ENCODE data around the gene ZNF516.
"Not testable (repeated sequence)": the region's sequence is repeated elsewhere in the genome, so short reads cannot be mapped to it uniquely, and the experiment has no call there.

ZNF516 gene, protein sequence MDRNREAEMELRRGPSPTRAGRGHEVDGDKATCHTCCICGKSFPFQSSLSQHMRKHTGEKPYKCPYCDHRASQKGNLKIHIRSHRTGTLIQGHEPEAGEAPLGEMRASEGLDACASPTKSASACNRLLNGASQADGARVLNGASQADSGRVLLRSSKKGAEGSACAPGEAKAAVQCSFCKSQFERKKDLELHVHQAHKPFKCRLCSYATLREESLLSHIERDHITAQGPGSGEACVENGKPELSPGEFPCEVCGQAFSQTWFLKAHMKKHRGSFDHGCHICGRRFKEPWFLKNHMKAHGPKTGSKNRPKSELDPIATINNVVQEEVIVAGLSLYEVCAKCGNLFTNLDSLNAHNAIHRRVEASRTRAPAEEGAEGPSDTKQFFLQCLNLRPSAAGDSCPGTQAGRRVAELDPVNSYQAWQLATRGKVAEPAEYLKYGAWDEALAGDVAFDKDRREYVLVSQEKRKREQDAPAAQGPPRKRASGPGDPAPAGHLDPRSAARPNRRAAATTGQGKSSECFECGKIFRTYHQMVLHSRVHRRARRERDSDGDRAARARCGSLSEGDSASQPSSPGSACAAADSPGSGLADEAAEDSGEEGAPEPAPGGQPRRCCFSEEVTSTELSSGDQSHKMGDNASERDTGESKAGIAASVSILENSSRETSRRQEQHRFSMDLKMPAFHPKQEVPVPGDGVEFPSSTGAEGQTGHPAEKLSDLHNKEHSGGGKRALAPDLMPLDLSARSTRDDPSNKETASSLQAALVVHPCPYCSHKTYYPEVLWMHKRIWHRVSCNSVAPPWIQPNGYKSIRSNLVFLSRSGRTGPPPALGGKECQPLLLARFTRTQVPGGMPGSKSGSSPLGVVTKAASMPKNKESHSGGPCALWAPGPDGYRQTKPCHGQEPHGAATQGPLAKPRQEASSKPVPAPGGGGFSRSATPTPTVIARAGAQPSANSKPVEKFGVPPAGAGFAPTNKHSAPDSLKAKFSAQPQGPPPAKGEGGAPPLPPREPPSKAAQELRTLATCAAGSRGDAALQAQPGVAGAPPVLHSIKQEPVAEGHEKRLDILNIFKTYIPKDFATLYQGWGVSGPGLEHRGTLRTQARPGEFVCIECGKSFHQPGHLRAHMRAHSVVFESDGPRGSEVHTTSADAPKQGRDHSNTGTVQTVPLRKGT

GRCh38 chr18:76495006-76495370 lies at the start of gene ZNF516:
ZNF516 (minus strand) TSS chr18:76495242; CDS start chr18:76443054, 52,188 bp downstream.
- peak within 1 kb of the TSS; percentile 83 for H3K4me3 ChIP-seq (ENCODE audit: low read depth, low read length)
- TF ChIP-seq, protein P1, sequence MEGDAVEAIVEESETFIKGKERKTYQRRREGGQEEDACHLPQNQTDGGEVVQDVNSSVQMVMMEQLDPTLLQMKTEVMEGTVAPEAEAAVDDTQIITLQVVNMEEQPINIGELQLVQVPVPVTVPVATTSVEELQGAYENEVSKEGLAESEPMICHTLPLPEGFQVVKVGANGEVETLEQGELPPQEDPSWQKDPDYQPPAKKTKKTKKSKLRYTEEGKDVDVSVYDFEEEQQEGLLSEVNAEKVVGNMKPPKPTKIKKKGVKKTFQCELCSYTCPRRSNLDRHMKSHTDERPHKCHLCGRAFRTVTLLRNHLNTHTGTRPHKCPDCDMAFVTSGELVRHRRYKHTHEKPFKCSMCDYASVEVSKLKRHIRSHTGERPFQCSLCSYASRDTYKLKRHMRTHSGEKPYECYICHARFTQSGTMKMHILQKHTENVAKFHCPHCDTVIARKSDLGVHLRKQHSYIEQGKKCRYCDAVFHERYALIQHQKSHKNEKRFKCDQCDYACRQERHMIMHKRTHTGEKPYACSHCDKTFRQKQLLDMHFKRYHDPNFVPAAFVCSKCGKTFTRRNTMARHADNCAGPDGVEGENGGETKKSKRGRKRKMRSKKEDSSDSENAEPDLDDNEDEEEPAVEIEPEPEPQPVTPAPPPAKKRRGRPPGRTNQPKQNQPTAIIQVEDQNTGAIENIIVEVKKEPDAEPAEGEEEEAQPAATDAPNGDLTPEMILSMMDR (IDR thresholded peaks at IDR 0.05; ENCODE audit: low read depth, low read length), result no peak

GRCh38 chr18:76538846-76539245 lies 43.8 kb upstream of the ZNF516 start:
- H3K4me3 ChIP-seq (ENCODE audit: low read depth, low read length), result no peak overlapping the region
- TF ChIP-seq, protein P1 (IDR thresholded peaks at IDR 0.05; ENCODE audit: low read depth, low read length), result no peak

- TF ChIP-seq, protein P1 (IDR thresholded peaks at IDR 0.05; ENCODE audit: low read depth, low read length), result no peak
- no peak overlapping the region for H3K4me3 ChIP-seq (ENCODE audit: low read depth, low read length)
Measured at GRCh38 chr18:76537621-76538020, 42.6 kb upstream of the ZNF516 start.

DNA sequence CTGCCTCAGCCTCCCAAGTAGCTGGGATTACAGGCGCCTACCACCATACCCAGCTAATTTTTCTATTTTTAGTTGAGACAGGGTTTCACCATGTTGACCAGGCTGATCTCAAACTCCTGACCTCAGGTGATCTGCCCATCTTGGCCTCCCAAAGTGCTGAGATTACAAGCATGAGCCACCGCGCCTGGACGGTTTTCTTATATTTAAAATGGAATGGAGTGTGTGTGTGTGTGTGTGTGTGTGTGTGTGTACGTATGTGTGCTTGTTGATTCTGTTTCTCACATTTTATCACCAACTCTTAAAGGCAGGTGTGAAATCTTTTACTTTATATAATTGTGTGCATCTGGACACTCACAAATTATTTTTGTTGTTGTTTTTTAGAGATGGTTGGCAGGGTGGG lies 41.6 kb upstream of the ZNF516 start:
- H3K4me3 ChIP-seq (ENCODE audit: low read depth, low read length), result not testable (repeated sequence)

GRCh38 chr18:76532875-76533274 lies 37.8 kb upstream of the ZNF516 start:
- no peak overlapping the region for H3K4me3 ChIP-seq (ENCODE audit: low read depth, low read length)
- TF ChIP-seq, protein P1 (IDR thresholded peaks at IDR 0.05; ENCODE audit: low read depth, low read length), result no peak

GRCh38 chr18:76530846-76531245 lies 35.8 kb upstream of the ZNF516 start:
- no peak overlapping the region for H3K4me3 ChIP-seq (ENCODE audit: low read depth, low read length)
- TF ChIP-seq, protein P1 (IDR thresholded peaks at IDR 0.05; ENCODE audit: low read depth, low read length), result no peak

GRCh38 chr18:76530391-76530790 lies 35.3 kb upstream of the ZNF516 start:
- TF ChIP-seq, protein P1 (IDR thresholded peaks at IDR 0.05; ENCODE audit: low read depth, low read length), result no peak

More at GRCh38 chr18:76530391-76530790, 35.3 kb upstream of the ZNF516 start:
- H3K4me3 ChIP-seq (ENCODE audit: low read depth, low read length), result no peak overlapping the region
